ENCODE measurements around the gene ANKRD10.

DNA sequence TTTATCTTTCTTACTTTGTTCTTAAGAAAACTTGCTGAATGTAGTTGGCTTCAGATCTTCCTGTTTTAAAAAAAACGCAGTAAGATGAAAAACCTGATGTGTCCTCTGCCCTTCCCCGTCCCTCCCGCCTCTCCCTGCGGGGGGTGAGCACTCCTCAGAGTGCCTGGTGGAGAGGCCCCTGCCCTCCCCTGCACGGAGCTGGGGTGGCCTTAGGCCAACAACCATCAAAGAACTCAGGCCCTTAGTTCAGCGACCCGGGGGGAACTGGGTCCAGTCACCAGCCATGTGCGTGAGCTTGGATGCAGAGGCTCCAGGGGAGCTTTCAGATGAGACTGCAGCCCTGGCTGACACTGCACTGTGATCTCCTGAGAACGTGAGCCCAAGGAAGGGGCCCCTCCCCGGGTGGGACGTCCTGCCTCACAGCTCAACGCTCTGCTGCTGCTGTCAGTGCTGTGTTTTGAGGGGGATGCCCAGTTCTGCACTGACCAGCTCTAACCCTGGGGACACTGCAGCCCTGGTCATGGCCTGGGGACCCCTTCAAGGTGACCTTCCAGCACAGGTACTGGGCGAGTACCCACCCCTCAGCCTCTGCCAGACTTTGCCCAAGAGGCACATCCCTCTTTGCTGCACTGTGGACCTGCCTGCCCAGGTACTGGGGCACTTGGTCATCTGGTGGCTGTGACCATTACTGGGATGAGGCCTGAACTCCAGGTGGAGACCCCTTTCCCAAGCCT is 42.7 kb downstream of the ANKRD10 start:
- no peak for TF ChIP-seq POLR2A (IDR thresholded peaks at IDR 0.05)
- TF ChIP-seq, protein P1, sequence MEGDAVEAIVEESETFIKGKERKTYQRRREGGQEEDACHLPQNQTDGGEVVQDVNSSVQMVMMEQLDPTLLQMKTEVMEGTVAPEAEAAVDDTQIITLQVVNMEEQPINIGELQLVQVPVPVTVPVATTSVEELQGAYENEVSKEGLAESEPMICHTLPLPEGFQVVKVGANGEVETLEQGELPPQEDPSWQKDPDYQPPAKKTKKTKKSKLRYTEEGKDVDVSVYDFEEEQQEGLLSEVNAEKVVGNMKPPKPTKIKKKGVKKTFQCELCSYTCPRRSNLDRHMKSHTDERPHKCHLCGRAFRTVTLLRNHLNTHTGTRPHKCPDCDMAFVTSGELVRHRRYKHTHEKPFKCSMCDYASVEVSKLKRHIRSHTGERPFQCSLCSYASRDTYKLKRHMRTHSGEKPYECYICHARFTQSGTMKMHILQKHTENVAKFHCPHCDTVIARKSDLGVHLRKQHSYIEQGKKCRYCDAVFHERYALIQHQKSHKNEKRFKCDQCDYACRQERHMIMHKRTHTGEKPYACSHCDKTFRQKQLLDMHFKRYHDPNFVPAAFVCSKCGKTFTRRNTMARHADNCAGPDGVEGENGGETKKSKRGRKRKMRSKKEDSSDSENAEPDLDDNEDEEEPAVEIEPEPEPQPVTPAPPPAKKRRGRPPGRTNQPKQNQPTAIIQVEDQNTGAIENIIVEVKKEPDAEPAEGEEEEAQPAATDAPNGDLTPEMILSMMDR (IDR thresholded peaks at IDR 0.05), result no peak
- no peak for TF ChIP-seq EP300 (IDR thresholded peaks at IDR 0.05)

Data from tibial nerve (tissue), 4 donors.